B cell (primary cell): Measurements from ENCODE around the gene SLC5A5. TPM values are rescaled to one million over a fixed set of nuclear protein-coding genes. Genes with fewer than 3 reads are reported as not detected.

Source experiments
- ATAC-seq: fragments of 200-7000 bp; cut with Tn5 transposase; one replicate; pipeline ENCODE4 v1.10.0; 2021; ENCODE audit warnings: low read depth, mild to moderate bottlenecking, moderate number of reproducible peaks, moderate library complexity
- CTCF ChIA-PET: fragments of 350-600 bp; sonication (Branson Sonifier 250); formaldehyde crosslinking; loops from one replicate; lab custom pipeline; 2021; ENCODE audit warnings: antibody characterized with exemption, inconsistent platforms; lab: Charles Lee
- POLR2A ChIA-PET: fragments of 350-600 bp; sonication (Branson Sonifier 250); formaldehyde crosslinking; loops from one replicate; lab custom pipeline; 2021; ENCODE audit warnings: antibody characterized with exemption; lab: Charles Lee
- DNase-seq: peaks from one replicate; pipeline ENCODE4 v3.0.0; 2013
- H2AFZ ChIP-seq: 2 replicates; pipeline ENCODE4 v1.6.1; 2012; ENCODE audit warnings: mild to moderate bottlenecking, low read depth, low read length; ENCODE audit not compliant: insufficient read depth, poor library complexity, severe bottlenecking
- H3K27ac ChIP-seq, 2 donors: 1 replicate in 1 of 2; 2 replicates in 1 of 2; pipeline ENCODE4 v1.5.1; 2012 to 2013; ENCODE audit warnings: low read length in 2 of 2, mild to moderate bottlenecking in 2 of 2, moderate library complexity in 1 of 2
- H3K27me3 ChIP-seq, 4 experiments: fragments of 200-600 bp in 1 of 4; sonication (generic) in 1 of 4; replicated peaks in 1 of 4; 1 replicate in 2 of 4; 2 replicates in 2 of 4; pipeline versions ENCODE4 v1.6.1 to v1.7.0; 2013 to 2016; ENCODE audit warnings: low read length in 3 of 4, mild to moderate bottlenecking in 2 of 4, mixed read lengths in 1 of 4, moderate library complexity in 1 of 4; ENCODE audit not compliant: insufficient read depth in 4 of 4, control insufficient read depth in 3 of 4; ENCODE audit errors: control extremely low read depth in 1 of 4
- H3K36me3 ChIP-seq, 2 experiments: replicated peaks in 1 of 2; 1 replicate in 1 of 2; 2 replicates in 1 of 2; pipeline versions ENCODE4 v1.6.1 to v1.7.1; 2013; ENCODE audit warnings: low read length in 1 of 2; ENCODE audit not compliant: insufficient read depth in 2 of 2, control insufficient read depth in 1 of 2; ENCODE audit errors: control extremely low read depth in 1 of 2, extremely low read depth in 1 of 2
- H3K4me1 ChIP-seq, 2 donors: fragments of 200-600 bp in 1 of 2; sonication (generic) in 1 of 2; 1 replicate in 1 of 2; 2 replicates in 1 of 2; pipeline versions ENCODE4 v1.5.1 to v1.6.1; 2013 to 2017; ENCODE audit warnings: low read length in 2 of 2; ENCODE audit not compliant: control insufficient read depth in 2 of 2, insufficient read depth in 2 of 2
- H3K4me2 ChIP-seq: replicated peaks from 2 replicates; pipeline ENCODE3; 2012; ENCODE audit warnings: mild to moderate bottlenecking, low read depth, low read length; ENCODE audit not compliant: poor library complexity, severe bottlenecking
- H3K4me3 ChIP-seq, 5 experiments: fragments of 200-600 bp in 1 of 5; sonication (generic) in 1 of 5; 1 replicate in 3 of 5; 2 replicates in 2 of 5; pipeline versions ENCODE4 v1.5.1 to v1.7.0; 2011 to 2016; ENCODE audit warnings: low read length in 4 of 5, mild to moderate bottlenecking in 4 of 5, low read depth in 2 of 5, control low read depth in 1 of 5, moderate library complexity in 1 of 5; ENCODE audit not compliant: insufficient read depth in 1 of 5; ENCODE audit errors: control extremely low read depth in 1 of 5, extremely low read depth in 1 of 5
- H3K79me2 ChIP-seq: fragments of 200-600 bp; sonication (generic); one replicate; pipeline ENCODE4 v1.6.0; 2016; ENCODE audit warnings: low read length; ENCODE audit not compliant: control insufficient read depth, insufficient read depth
- H3K9ac ChIP-seq: fragments of 200-600 bp; sonication (generic); 2 replicates; pipeline ENCODE4 v1.6.1; 2017; ENCODE audit warnings: mild to moderate bottlenecking, low read length, moderate library complexity
- H3K9me3 ChIP-seq, 3 donors: one replicate each; pipeline versions ENCODE4 v1.6.1 to v1.7.1; 2013; ENCODE audit warnings: low read length in 2 of 3; ENCODE audit not compliant: control insufficient read depth in 2 of 3, insufficient read depth in 1 of 3; ENCODE audit errors: control extremely low read depth in 1 of 3
- H4K20me1 ChIP-seq: 2 replicates; pipeline ENCODE4 v1.6.0; 2012; ENCODE audit warnings: mild to moderate bottlenecking, low read length; ENCODE audit not compliant: insufficient read depth, control insufficient read depth, poor library complexity, severe bottlenecking
- H3K27ac Mint-ChIP-seq: one replicate; pipeline ENCODE4 v1.8.0; 2021; ENCODE audit warnings: mixed read lengths
- H3K27me3 Mint-ChIP-seq: one replicate; pipeline ENCODE4 v1.8.0; 2021; ENCODE audit warnings: mixed read lengths
- H3K4me1 Mint-ChIP-seq: one replicate; pipeline ENCODE4 v1.8.0; 2021; ENCODE audit warnings: mixed read lengths
- H3K4me3 Mint-ChIP-seq: one replicate; pipeline ENCODE4 v1.8.0; 2021; ENCODE audit warnings: mixed read lengths
- H3K9me3 Mint-ChIP-seq: one replicate; pipeline ENCODE4 v1.8.0; 2022; ENCODE audit warnings: mixed read lengths; ENCODE audit not compliant: insufficient read depth
- EZH2 ChIP-seq: IDR thresholded peaks from 2 replicates; pipeline ENCODE4 v1.6.1; 2012; ENCODE audit warnings: borderline replicate concordance, low read depth, mild to moderate bottlenecking, moderate library complexity, low read length; ENCODE audit not compliant: insufficient read depth, poor library complexity, severe bottlenecking
- WGBS: methylation state at CpG from one replicate; pipeline ENCODE4 v1.1.5; 2013; ENCODE audit warnings: missing lambda C conversion rate; ENCODE audit not compliant: insufficient coverage; 5-methylcytosine and 5-hydroxymethylcytosine counted together
- intact Hi-C: fragments of 100-400 bp; cut with micrococcal nuclease; formaldehyde crosslinking; loops from one replicate; pipeline ENCODE4 v1.10.0; 2022
- polyA plus RNA-seq: library from polyadenylated mRNA; depleted of rRNA; stranded (reverse); fragments of >200 nt; gene quantifications from 2 replicates; pipeline ENCODE4 v1.2.3, GENCODE V29; 2012
- total RNA-seq, 2 donors: library from RNA; stranded (reverse); fragments of 120-200 nt in 1 of 2; gene quantifications; 1 replicate in 1 of 2; 2 replicates in 1 of 2; pipeline versions ENCODE4 v1.2.3 to v1.2.4, GENCODE V29; 2013 to 2022
- TF ChIP-seq, protein P1 (sequence below): fragments of 200-600 bp; IDR thresholded peaks from one replicate; pipeline ENCODE4 v1.8.0; 2022; ENCODE audit warnings: antibody characterized with exemption, mild to moderate bottlenecking

SLC5A5 gene
- total and polyA plus RNA-seq, 2 donors (not counting 1 experiment from before 2014, with no cell fraction given): 0.07 to 0.40 TPM

- peaks cover 0 to 83% of the 10 kb centered on the region in 2 experiments for H3K36me3 ChIP-seq
- no peaks in the 10 kb centered on the region for H3K27me3 Mint-ChIP-seq
- H3K9me3 Mint-ChIP-seq: no peaks in the 10 kb centered on the region
- H3K27ac Mint-ChIP-seq: no peak overlapping the region
- no peaks in the 10 kb centered on the region for H3K27me3 ChIP-seq
- POLR2A ChIA-PET: interaction anchor here (0.6 kb wide), 1 partner anchor 313 kb away, joined by 6 read pairs; a partner anchor contains a TSS
- peaks cover 3 to 19% of the 10 kb centered on the region in 2 donors for H3K4me1 ChIP-seq
- CTCF ChIA-PET: no interaction called here
- no peak for ATAC-seq
- no peak for TF ChIP-seq EZH2
- H4K20me1 ChIP-seq: peaks cover 46% of the 10 kb centered on the region
- H3K4me2 ChIP-seq: no peak overlapping the region
- peaks cover 0 to 6% (median 0%) of the 10 kb centered on the region in 3 donors for H3K9me3 ChIP-seq
- 93% methylated on average over 4 of the region's 6 CpGs for WGBS
- H3K27ac ChIP-seq: no peak overlapping the region
- DNase-seq: no peak
- intact Hi-C loops: no loop called here
- peaks cover 53% of the 10 kb centered on the region for H3K79me2 ChIP-seq
- H3K9ac ChIP-seq: no peak overlapping the region
- no peak overlapping the region for H3K4me3 ChIP-seq
- H2AFZ ChIP-seq: no peak overlapping the region
- no peak overlapping the region for H3K4me3 Mint-ChIP-seq
- peaks cover 13% of the 10 kb centered on the region for H3K4me1 Mint-ChIP-seq
Observed at GRCh38 chr19:17840019-17840418, 31.7 kb upstream of the SLC5A5 start.

- Histone ChIP-seq H3K36me3 (peaks cover 0 to 73% of the 10 kb centered on the region in 2 experiments), H3K4me1 (peaks cover 17 to 32% of the 10 kb centered on the region in 2 donors), H3K9ac (no peak overlapping the region), H3K4me3 (no peak overlapping the region), H3K79me2 (peaks cover 66% of the 10 kb centered on the region), H2AFZ (no peak overlapping the region), H3K27me3 (no peaks in the 10 kb centered on the region), H4K20me1 (peaks cover 46% of the 10 kb centered on the region), H3K27ac (no peak overlapping the region), H3K4me2 (no peak overlapping the region), H3K9me3 (peaks cover 0 to 6% (median 0%) of the 10 kb centered on the region in 3 donors)
- no peak overlapping the region for H3K27ac Mint-ChIP-seq
- DNase-seq: no peak
- ATAC-seq: no peak
- WGBS: 94% methylated on average over 23 of the region's 30 CpGs
- TF ChIP-seq, protein P1, sequence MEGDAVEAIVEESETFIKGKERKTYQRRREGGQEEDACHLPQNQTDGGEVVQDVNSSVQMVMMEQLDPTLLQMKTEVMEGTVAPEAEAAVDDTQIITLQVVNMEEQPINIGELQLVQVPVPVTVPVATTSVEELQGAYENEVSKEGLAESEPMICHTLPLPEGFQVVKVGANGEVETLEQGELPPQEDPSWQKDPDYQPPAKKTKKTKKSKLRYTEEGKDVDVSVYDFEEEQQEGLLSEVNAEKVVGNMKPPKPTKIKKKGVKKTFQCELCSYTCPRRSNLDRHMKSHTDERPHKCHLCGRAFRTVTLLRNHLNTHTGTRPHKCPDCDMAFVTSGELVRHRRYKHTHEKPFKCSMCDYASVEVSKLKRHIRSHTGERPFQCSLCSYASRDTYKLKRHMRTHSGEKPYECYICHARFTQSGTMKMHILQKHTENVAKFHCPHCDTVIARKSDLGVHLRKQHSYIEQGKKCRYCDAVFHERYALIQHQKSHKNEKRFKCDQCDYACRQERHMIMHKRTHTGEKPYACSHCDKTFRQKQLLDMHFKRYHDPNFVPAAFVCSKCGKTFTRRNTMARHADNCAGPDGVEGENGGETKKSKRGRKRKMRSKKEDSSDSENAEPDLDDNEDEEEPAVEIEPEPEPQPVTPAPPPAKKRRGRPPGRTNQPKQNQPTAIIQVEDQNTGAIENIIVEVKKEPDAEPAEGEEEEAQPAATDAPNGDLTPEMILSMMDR: no peak
- no peak for TF ChIP-seq EZH2
- ChIA-PET POLR2A (no interaction called here), CTCF (no interaction called here)
- peaks cover 24% of the 10 kb centered on the region for H3K4me1 Mint-ChIP-seq
- intact Hi-C loops: no loop called here
- no peak overlapping the region for H3K4me3 Mint-ChIP-seq
- no peaks in the 10 kb centered on the region for H3K27me3 Mint-ChIP-seq
- no peaks in the 10 kb centered on the region for H3K9me3 Mint-ChIP-seq
Observed at GRCh38 chr19:17841371-17841809, 30.4 kb upstream of the SLC5A5 start.
